K562 (cell line): ENCODE results near the gene GSS.

ENCODE experiments used
- ARNT ChIP-seq, 2 experiments: fragments of 450-650 bp; IDR thresholded peaks; 2 replicates each; pipeline ENCODE4 v1.6.1; 2016; ENCODE audit warnings: mild to moderate bottlenecking in 1 of 2
- BRD4 ChIP-seq: fragments of 200-600 bp; sonication (generic); IDR thresholded peaks from 2 replicates; pipeline ENCODE4 v1.6.1; 2017; ENCODE audit warnings: inconsistent platforms
- CTCF ChIP-seq, 3 experiments: IDR thresholded peaks in 2 of 3; conservative IDR thresholded peaks in 1 of 3; 2 replicates each; pipeline ENCODE4 v1.5.1; 2011 to 2012; ENCODE audit warnings: low read length in 3 of 3, mild to moderate bottlenecking in 3 of 3, control low read depth in 2 of 3, improper control_type of control experiment in 1 of 3, inconsistent platforms in 1 of 3, low read depth in 1 of 3, mixed read lengths in 1 of 3, moderate library complexity in 1 of 3; ENCODE audit not compliant: insufficient read depth in 2 of 3
- E2F4 ChIP-seq: sonication (generic); formaldehyde crosslinking; IDR thresholded peaks from 2 replicates; pipeline ENCODE4 v1.8.0; 2022; ENCODE audit warnings: mild to moderate bottlenecking, low read depth, missing genetic modification reagents
- ESRRA ChIP-seq: fragments of 450-650 bp; IDR thresholded peaks from 2 replicates; pipeline ENCODE4 v1.6.1; 2014; ENCODE audit warnings: low read depth, mild to moderate bottlenecking, moderate library complexity, borderline replicate concordance
- FOXK2 ChIP-seq, 2 experiments: fragments of 450-650 bp; IDR thresholded peaks in 1 of 2; conservative IDR thresholded peaks in 1 of 2; 2 replicates each; pipeline ENCODE4 v1.6.1; 2016; ENCODE audit warnings: low read depth in 2 of 2, mild to moderate bottlenecking in 1 of 2
- FOXM1 ChIP-seq, 2 experiments: fragments of 450-650 bp in 1 of 2; sonication (generic) in 1 of 2; formaldehyde crosslinking in 1 of 2; IDR thresholded peaks; 2 replicates each; pipeline versions ENCODE4 v1.6.1 to v1.9.0; 2017 to 2022; ENCODE audit warnings: low read depth in 2 of 2, mild to moderate bottlenecking in 2 of 2, missing genetic modification reagents in 1 of 2, moderate library complexity in 1 of 2
- USF2 ChIP-seq: sonication (generic); formaldehyde crosslinking; IDR thresholded peaks from 2 replicates; pipeline ENCODE4 v1.5.0; 2020; ENCODE audit warnings: missing genetic modification reagents
- ZFX ChIP-seq: sonication (generic); formaldehyde crosslinking; IDR thresholded peaks from 2 replicates; pipeline ENCODE4 v1.8.0; 2022; ENCODE audit warnings: mild to moderate bottlenecking, missing genetic modification reagents, moderate library complexity
- ZNF77 ChIP-seq: fragments of 250-450 bp; sonication (Bioruptor Pico); IDR thresholded peaks from 2 replicates; pipeline ENCODE4 v1.5.0; 2020

- TF ChIP-seq ZNF77 (CRISPR knock-in tag) (no peak), CTCF (IDR thresholded peaks at IDR 0.05 in 2 of 3, conservative IDR thresholded peaks at IDR 0.05 in 1 of 3; ENCODE audit: insufficient read depth in 2 of 3, low read depth in 1 of 3, low read length in 3 of 3) (no peak), BRD4 (no peak), FOXM1 (IDR thresholded peaks at IDR 0.05; ENCODE audit: low read depth) (no peak), FOXM1 (CRISPR knock-in tag; IDR thresholded peaks at IDR 0.05; ENCODE audit: low read depth) (no peak), USF2 (no peak), ZFX (no peak), FOXK2 (conservative IDR thresholded peaks at IDR 0.05 in 1 of 2, IDR thresholded peaks at IDR 0.05 in 1 of 2; ENCODE audit: low read depth in 2 of 2) (no peak), ESRRA (no peak), ARNT (IDR thresholded peaks at IDR 0.05) (no peak), E2F4 (CRISPR knock-in tag) (no peak)
Measured at GRCh38 chr20:34951252-34951651, 4.4 kb downstream of the GSS start.
